Activated CD4-positive, alpha-beta T cell treated with anti-CD3 and anti-CD28 coated beads, Interleukin-2, amount 50 U/mL, for 16 hours (primary cell): ENCODE results near the gene MUS81.

Experiments
- DNase-seq: peaks from one replicate; pipeline ENCODE4 v3.0.0-alpha.2; 2020

The MUS81 gene

GRCh38 chr11:65873318-65874156, 13.3 kb downstream of the MUS81 start:
- DNase-seq: peak; percentile 96

- no peak for DNase-seq
Measured at GRCh38 chr11:65879617-65880016, 19.4 kb downstream of the MUS81 start, which contains the start of gene CTSW. TSS of gene CTSW (plus strand) at chr11:65879837. CDS start at chr11:65879855, 18 bp downstream.

GRCh38 chr11:65880027-65880426, 19.8 kb downstream of the MUS81 start:
- no peak for DNase-seq

- DNase-seq: peak; percentile 44
Measured at GRCh38 chr11:65880844-65881421, 20.7 kb downstream of the MUS81 start.

- no peak for DNase-seq
Measured at GRCh38 chr11:65882120-65883057, 22.2 kb downstream of the MUS81 start.

- DNase-seq: no peak
Measured at GRCh38 chr11:65883058-65883761, 23.0 kb downstream of the MUS81 start.

- DNase-seq: no peak
Measured at GRCh38 chr11:65883786-65884715, 23.8 kb downstream of the MUS81 start.

- DNase-seq: peak; percentile 85
Measured at GRCh38 chr11:65884716-65885092, 24.5 kb downstream of the MUS81 start.

GRCh38 chr11:65885231-65885630, 25.0 kb downstream of the MUS81 start:
- DNase-seq: no peak

- DNase-seq: no peak
Measured at GRCh38 chr11:65885808-65886536, 25.7 kb downstream of the MUS81 start.

GRCh38 chr11:65886826-65887722, 26.8 kb downstream of the MUS81 start:
- no peak for DNase-seq

GRCh38 chr11:65887723-65888162, 27.5 kb downstream of the MUS81 start:
- DNase-seq: no peak

GRCh38 chr11:65888163-65888814, 28.1 kb downstream of the MUS81 start, which contains the start of gene FIBP:
TSS of gene FIBP (minus strand) at chr11:65888471. CDS start at chr11:65888418, 53 bp downstream.
- DNase-seq: peak; percentile 98

GRCh38 chr11:65890324-65891218, 30.3 kb downstream of the MUS81 start, which contains the start of gene CCDC85B:
TSS of gene CCDC85B (plus strand) at chr11:65890673. CDS start at chr11:65890784, 111 bp downstream.
- DNase-seq: peak; percentile 99

- DNase-seq: peak; percentile 50
Measured at GRCh38 chr11:65891219-65892136, 31.2 kb downstream of the MUS81 start.

GRCh38 chr11:65892137-65892540, 31.9 kb downstream of the MUS81 start:
- DNase-seq: peak; percentile 42
